Central memory CD8-positive, alpha-beta T cell (primary cell): Measurements from ENCODE around the gene PLA2G3.
A peak's percentile ranks its signal among the peaks of the same experiment; 100 is the strongest.

Experiments
- ATAC-seq: fragments of 150-1000 bp; cut with Tn5 transposase; replicated peaks from 2 replicates; pipeline ENCODE4 v1.10.0; 2022; ENCODE audit warnings: mild to moderate bottlenecking, moderate FRiP score, moderate number of reproducible peaks; ENCODE audit not compliant: poor library complexity, severe bottlenecking; ENCODE audit errors: extremely low read depth
- DNase-seq, 2 donors: peaks; one replicate each; pipeline ENCODE4 v3.0.0; 2021; ENCODE audit warnings: low spot score in 2 of 2
- H3K27ac Mint-ChIP-seq: one replicate; pipeline ENCODE4 v1.8.0; 2022; ENCODE audit warnings: low read depth, mild to moderate bottlenecking, moderate library complexity, mixed read lengths
- H3K27me3 Mint-ChIP-seq: one replicate; pipeline ENCODE4 v1.8.0; 2022; ENCODE audit warnings: mixed read lengths
- H3K36me3 Mint-ChIP-seq: one replicate; pipeline ENCODE4 v1.8.0; 2022; ENCODE audit warnings: mild to moderate bottlenecking, moderate library complexity, mixed read lengths; ENCODE audit not compliant: insufficient read depth
- H3K4me1 Mint-ChIP-seq: one replicate; pipeline ENCODE4 v1.8.0; 2022; ENCODE audit warnings: mixed read lengths
- H3K4me3 Mint-ChIP-seq: one replicate; pipeline ENCODE4 v1.8.0; 2022; ENCODE audit warnings: mild to moderate bottlenecking, moderate library complexity, mixed read lengths
- H3K9me3 Mint-ChIP-seq: one replicate; pipeline ENCODE4 v1.8.0; 2022; ENCODE audit warnings: mixed read lengths

Gene PLA2G3

DNA sequence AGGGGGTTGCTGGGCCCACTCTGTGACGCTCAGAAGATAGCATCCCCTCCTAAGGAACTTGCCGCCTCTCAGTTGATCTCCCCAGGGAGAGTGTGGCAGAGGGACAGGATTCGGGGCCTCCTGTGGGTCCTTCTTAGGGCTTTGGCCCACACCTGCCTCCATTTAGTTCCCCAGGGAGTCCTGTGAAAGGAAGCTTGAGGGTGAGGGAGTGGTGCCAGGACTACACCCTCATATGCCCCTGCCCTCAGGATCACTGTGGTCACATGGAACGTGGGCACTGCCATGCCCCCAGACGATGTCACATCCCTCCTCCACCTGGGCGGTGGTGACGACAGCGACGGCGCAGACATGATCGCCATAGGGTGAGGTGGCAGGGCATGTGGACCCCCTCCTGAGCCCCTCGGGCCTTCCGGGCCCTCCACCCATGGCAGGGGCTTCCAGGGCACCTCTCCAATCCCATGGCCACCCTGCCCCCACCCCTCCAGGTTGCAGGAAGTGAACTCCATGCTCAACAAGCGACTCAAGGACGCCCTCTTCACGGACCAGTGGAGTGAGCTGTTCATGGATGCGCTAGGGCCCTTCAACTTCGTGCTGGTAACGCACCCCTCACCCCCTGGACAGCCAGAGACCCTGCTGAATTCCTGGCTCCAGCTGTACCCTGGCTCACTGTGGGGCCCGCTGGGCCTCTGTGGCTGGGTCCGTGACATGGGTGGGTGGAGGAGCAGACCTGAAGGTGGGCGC is 14.0 kb downstream of the PLA2G3 start:
- no peak for ATAC-seq
- H3K4me3 Mint-ChIP-seq, result no peak overlapping the region
- no peak overlapping the region for H3K27ac Mint-ChIP-seq
- DNase-seq, result no peak
- no peaks in the 10 kb centered on the region for H3K9me3 Mint-ChIP-seq
- peaks cover 5% of the 10 kb centered on the region for H3K4me1 Mint-ChIP-seq
- peaks cover 4% of the 10 kb centered on the region for H3K36me3 Mint-ChIP-seq
- peaks cover 14% of the 10 kb centered on the region for H3K27me3 Mint-ChIP-seq

DNA sequence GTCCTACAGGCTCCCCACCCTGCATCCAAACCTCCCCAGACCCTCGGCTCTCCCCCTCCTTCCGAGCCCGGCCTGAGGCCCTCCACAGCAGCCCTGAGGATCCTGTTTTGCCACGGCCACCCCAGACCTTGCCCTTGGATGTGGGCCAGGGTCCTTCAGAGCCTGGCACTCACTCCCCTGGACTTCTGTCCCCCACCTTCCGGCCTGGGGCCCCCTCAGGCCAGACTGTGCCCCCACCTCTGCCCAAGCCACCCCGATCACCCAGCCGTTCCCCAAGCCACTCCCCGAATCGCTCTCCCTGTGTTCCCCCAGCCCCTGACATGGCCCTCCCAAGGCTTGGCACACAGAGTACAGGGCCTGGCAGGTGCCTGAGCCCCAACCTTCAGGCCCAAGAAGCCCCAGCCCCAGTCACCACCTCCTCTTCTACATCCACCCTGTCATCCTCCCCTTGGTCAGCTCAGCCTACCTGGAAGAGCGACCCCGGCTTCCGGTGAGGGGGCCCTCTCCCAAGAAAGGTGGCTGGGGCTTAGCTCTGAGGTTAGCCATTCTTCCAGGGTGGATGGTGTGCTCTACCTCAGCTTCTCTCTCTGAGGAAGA is 14.7 kb downstream of the PLA2G3 start:
- H3K4me1 Mint-ChIP-seq, result peaks cover 5% of the 10 kb centered on the region
- no peak overlapping the region for H3K4me3 Mint-ChIP-seq
- H3K36me3 Mint-ChIP-seq, result peaks cover 4% of the 10 kb centered on the region
- H3K27ac Mint-ChIP-seq, result no peak overlapping the region
- H3K27me3 Mint-ChIP-seq, result peaks cover 14% of the 10 kb centered on the region
- DNase-seq (no peak), ATAC-seq (no peak)
- no peaks in the 10 kb centered on the region for H3K9me3 Mint-ChIP-seq

DNA sequence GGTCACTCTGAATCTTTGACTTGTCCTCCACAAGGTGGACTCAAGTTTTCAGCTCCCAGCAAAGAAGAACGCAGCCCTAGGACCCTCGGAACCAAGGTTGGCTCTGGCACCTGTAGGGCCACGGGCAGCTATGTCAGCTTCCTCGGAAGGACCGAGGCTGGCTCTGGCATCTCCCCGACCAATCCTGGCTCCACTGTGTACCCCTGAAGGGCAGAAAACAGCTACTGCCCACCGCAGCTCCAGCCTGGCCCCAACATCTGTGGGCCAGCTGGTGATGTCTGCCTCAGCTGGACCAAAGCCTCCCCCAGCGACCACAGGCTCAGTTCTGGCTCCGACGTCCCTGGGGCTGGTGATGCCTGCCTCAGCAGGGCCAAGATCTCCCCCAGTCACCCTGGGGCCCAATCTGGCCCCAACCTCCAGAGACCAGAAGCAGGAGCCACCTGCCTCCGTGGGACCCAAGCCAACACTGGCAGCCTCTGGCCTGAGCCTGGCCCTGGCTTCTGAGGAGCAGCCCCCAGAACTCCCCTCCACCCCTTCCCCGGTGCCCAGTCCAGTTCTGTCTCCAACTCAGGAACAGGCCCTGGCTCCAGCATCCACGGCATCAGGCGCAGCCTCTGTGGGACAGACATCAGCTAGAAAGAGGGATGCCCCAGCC is 15.4 kb downstream of the PLA2G3 start:
- H3K36me3 Mint-ChIP-seq, result peaks cover 4% of the 10 kb centered on the region
- H3K27me3 Mint-ChIP-seq, result peaks cover 14% of the 10 kb centered on the region
- no peak overlapping the region for H3K27ac Mint-ChIP-seq
- peaks cover 5% of the 10 kb centered on the region for H3K4me1 Mint-ChIP-seq
- ATAC-seq, result no peak
- no peaks in the 10 kb centered on the region for H3K9me3 Mint-ChIP-seq
- no peak overlapping the region for H3K4me3 Mint-ChIP-seq
- no peak for DNase-seq

DNA sequence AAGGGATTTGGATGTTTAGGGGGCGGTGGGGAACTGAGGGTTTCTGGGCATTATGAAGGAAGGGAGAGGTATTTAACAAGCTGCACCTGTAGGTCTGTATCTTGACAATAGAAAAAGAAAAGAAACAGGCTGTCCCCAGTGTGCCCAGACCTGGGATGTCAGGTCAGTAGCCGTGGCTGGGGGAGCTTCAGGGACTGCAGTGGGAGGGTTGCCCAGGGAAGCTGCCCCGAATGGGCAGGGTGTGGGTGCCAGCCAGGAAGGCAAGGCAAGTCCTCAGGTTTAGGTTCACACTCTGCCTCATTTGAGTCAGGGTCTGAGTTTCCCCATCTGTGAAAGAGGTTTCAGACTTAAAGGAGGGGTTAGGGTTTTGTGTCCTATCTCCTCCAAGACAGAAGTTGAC is 16.0 kb downstream of the PLA2G3 start:
- Mint-ChIP-seq H3K36me3 (peaks cover 4% of the 10 kb centered on the region), H3K27me3 (peaks cover 14% of the 10 kb centered on the region), H3K4me1 (peaks cover 5% of the 10 kb centered on the region), H3K27ac (no peak overlapping the region), H3K9me3 (no peaks in the 10 kb centered on the region), H3K4me3 (no peak overlapping the region)
- ATAC-seq (no peak), DNase-seq (no peak)

DNA sequence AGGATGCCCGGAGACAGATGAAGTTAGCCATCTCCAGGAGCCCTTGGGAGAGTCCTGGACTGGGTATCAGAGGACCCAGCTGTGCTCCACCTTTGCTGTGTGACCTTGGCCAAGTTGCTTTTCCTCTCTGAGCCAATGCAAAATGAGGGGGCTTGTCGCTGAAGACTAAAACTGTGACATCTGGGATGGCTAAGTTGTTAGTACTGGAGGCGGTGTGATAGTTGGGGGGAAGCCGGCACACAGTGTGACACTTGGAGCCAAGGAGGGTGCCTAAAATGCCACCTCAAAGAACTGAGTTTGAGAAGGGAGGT is 17.1 kb downstream of the PLA2G3 start:
- DNase-seq, result no peak
- Mint-ChIP-seq H3K4me3 (no peak overlapping the region), H3K27me3 (peaks cover 14% of the 10 kb centered on the region), H3K36me3 (peaks cover 4% of the 10 kb centered on the region), H3K27ac (no peak overlapping the region), H3K9me3 (no peaks in the 10 kb centered on the region), H3K4me1 (peaks cover 5% of the 10 kb centered on the region)
- no peak for ATAC-seq

DNA sequence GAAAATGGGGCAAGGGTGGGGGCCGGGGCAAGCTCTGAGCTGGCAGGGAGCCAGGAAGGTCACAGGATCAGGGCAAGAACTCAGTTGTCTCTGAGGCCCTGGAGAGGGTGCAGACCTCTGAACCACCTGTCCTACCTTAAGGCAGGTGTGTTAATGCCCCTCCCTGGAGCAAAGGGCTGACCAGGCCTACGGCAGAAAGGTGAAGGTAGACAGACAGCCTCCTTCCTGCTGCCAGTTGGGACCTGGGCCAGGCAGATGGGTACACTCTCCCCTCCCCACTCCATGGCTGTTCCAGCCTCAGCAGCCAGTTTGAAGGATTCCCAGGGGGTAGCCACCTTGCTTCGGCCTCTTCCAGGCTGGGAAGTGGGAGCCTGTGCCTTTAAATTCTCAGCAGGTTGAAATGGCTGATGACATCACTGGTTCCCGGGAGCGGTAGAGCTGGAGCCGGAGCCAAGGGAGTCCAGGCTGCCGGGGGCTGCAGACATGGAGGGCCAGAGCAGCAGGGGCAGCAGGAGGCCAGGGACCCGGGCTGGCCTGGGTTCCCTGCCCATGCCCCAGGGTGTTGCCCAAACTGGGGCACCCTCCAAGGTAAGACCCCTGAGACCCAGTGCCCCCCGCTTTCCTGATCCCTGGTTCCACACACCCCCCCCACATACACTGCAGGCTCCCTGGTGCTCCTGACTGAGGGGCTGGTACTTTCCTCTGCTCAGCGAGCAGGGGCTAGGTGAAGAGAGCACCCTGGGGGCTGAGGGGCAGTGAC is 17.6 kb downstream of the PLA2G3 start, which contains the start of gene INPP5J:
Gene INPP5J, plus strand, starts transcription at position 435 of the 760 bp plus-strand sequence. Its CDS starts 49 bp downstream, at position 484.
- no peak for DNase-seq
- Mint-ChIP-seq H3K9me3 (no peaks in the 10 kb centered on the region), H3K4me3 (no peak within 1 kb of the TSS), H3K36me3 (peaks cover 4% of the 10 kb centered on the region), H3K27me3 (peaks cover 8% of the 10 kb centered on the region), H3K27ac (no peak within 1 kb of the TSS), H3K4me1 (peaks cover 5% of the 10 kb centered on the region)
- ATAC-seq, result no peak

DNA sequence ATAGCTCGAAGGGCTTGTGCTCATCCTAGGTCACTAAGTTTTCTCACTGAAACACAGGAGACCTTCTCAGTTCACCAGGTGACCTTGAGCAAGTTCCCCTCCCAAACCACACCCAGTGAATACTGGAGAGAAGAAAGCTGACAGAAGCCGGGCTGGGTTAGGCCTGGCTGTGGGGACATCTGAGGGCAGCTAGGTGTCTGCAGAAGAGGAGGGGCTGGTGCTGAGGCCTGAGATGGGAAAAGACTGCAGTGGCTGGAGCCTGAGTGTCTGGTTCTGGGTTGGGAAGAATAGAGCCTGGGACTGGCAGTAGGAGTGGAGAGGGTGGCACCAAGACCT is 18.1 kb downstream of the PLA2G3 start:
- H3K4me3 Mint-ChIP-seq, result no peak overlapping the region
- H3K27ac Mint-ChIP-seq, result no peak overlapping the region

DNA sequence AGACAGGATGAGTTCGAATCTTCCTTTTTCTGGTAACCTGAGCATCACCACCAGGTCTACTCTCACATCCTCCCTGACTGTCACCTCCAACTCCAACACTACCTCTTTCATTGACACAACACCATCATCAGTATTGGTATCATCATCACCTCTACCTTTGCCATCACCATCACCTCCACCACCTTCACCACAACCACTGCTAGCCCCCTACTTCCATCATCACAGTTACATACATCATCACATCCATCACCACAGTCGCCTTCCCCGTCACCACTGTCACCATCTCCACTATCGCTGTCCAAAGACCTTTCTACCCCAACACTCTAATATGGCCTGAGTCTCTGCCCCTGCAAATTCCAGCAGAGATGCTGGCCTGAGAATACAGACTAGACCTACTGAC is 18.9 kb downstream of the PLA2G3 start:
- Mint-ChIP-seq H3K36me3 (peaks cover 4% of the 10 kb centered on the region), H3K27ac (no peak overlapping the region), H3K4me3 (no peak overlapping the region), H3K4me1 (no peaks in the 10 kb centered on the region), H3K9me3 (no peaks in the 10 kb centered on the region), H3K27me3 (no peaks in the 10 kb centered on the region)
- no peak for DNase-seq
- ATAC-seq, result no peak

More for the DNA sequence above, 18.1 kb downstream of the PLA2G3 start:
- DNase-seq (no peak), ATAC-seq (no peak)
- peaks cover 4% of the 10 kb centered on the region for H3K36me3 Mint-ChIP-seq
- no peaks in the 10 kb centered on the region for H3K9me3 Mint-ChIP-seq
- peaks cover 2% of the 10 kb centered on the region for H3K4me1 Mint-ChIP-seq
- peaks cover 3% of the 10 kb centered on the region for H3K27me3 Mint-ChIP-seq

DNA sequence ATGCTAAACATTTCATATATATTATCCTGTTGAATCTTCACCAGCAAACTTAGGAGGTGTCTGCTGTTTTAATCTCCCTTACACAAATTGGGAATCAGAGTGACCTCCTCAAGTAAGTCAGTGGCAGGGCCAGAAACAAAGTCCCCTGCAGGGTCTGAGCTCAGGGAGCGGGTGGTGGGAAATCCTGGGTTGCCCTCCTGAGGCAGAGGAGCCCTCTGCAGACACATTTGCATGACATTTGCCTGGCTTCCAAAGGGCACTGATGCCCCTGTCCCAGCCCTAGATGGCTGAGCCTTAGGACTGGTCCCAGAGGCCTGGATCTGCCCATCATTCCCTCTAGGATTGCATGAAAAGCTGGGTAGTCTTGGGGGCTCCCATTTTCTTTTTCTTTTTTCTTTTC is 19.7 kb downstream of the PLA2G3 start:
- Mint-ChIP-seq H3K9me3 (no peaks in the 10 kb centered on the region), H3K4me3 (no peak overlapping the region), H3K36me3 (peaks cover 4% of the 10 kb centered on the region), H3K27me3 (no peaks in the 10 kb centered on the region), H3K4me1 (no peaks in the 10 kb centered on the region), H3K27ac (no peak overlapping the region)
- ATAC-seq (no peak), DNase-seq (no peak)

DNA sequence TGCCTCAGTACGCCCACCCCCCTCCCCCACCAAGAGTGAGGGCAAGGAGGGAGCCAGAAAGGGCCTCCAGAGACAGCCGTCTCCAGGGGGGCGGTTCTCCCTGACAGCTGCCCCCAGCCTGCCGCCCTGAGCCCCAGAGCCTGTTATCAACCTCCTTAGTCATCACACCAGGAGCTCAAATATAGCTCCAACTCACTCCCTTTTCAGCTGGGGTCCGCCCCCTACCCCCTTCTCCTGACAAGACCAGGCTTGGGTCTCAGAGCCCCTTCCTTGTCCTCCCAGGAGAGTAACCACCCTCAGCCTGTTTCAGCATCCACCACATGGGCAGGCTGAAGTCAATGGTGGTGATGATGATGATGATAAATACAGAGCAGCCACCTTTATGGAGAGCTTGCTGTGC is 20.1 kb downstream of the PLA2G3 start:
- DNase-seq (no peak), ATAC-seq (no peak)
- Mint-ChIP-seq H3K4me1 (no peaks in the 10 kb centered on the region), H3K27me3 (no peaks in the 10 kb centered on the region), H3K9me3 (no peaks in the 10 kb centered on the region), H3K4me3 (no peak overlapping the region), H3K36me3 (peaks cover 2% of the 10 kb centered on the region), H3K27ac (peak overlapping the region; percentile 42)

DNA sequence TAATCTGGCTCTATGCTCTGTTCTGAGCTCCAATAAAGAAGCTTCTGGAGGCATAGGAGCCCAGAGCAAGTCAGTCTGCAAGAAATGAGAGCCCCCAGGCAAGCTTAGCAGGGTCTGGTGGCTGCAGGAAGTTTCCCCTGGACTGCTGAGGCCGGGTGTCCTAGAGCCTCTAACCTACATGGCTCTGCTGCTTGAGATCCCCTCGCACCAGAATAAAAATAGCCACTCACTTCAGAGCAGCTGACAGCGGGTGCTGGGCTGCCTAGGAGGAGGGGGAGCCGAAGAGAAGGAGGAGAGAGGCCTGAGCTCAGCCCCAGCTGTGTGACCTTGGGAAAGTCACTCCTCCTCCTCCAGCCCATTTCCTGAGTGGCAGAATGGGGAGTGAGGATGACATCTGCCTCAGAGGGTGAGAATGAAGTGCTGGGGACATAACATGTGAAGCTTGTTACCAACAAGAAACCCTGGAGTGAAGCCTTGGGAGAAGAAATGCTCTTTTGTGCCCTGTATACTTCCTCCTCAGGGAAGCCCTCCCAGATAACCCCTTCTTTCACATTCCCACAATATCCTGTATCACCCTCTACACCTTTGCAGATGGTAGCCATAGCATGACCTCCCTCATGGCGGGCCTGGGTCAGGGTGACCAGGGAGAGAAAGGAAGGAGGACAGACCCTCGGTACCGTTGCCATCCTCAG is 21.1 kb downstream of the PLA2G3 start:
- Mint-ChIP-seq H3K4me3 (no peak overlapping the region), H3K36me3 (peaks cover 2% of the 10 kb centered on the region), H3K27ac (no peak overlapping the region), H3K27me3 (no peaks in the 10 kb centered on the region), H3K4me1 (no peaks in the 10 kb centered on the region), H3K9me3 (no peaks in the 10 kb centered on the region)
- ATAC-seq (no peak), DNase-seq (no peak)

DNA sequence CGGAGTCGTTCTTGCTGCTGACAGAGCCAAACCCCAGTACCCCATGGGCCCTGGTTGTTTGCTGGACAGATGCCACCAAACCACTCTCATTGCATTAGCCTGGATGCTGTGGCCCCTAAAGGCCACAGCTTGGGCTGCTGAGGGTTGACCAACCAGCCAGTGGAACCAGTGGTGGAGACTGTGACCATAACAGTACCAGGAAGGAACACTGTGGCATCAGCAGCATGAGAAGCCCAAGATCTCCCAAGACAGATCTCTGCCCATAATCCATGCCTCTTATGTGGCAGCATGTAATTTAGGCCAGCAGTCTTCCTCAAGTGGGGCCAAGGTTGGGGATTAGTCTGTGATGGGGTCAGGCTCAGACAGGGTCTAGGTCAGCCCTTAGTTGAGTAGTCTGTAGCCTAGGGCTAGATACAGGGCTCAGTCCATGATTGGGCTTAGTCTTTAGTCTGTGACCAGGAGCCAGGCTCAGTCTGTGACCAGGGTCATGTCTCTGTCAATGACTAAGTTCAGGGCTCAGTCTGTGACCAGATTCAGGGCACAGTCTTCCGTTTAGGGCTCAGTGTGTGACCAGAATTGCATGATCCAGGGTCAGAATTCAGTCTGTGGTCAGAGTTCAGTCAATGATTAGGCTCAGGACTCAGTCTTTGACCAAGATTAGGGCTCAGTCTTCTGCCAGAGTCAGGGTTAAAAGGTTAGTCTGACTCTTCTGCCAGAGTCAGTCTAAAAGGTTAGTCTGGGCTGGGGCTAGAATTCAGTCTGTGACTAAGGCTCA is 22.1 kb downstream of the PLA2G3 start:
- no peak overlapping the region for H3K4me3 Mint-ChIP-seq
- no peaks in the 10 kb centered on the region for H3K27me3 Mint-ChIP-seq
- H3K27ac Mint-ChIP-seq, result no peak overlapping the region
- DNase-seq, result no peak
- no peaks in the 10 kb centered on the region for H3K9me3 Mint-ChIP-seq
- no peak for ATAC-seq
- peaks cover 2% of the 10 kb centered on the region for H3K36me3 Mint-ChIP-seq
- H3K4me1 Mint-ChIP-seq, result no peaks in the 10 kb centered on the region
